Lung (tissue), 12 donors: Measurements from ENCODE around the gene FALEC. TPM values are rescaled to one million over a fixed set of nuclear protein-coding genes. Genes with fewer than 3 reads are reported as not detected.

Experiments used
- ATAC-seq: fragments of 200-7000 bp; cut with Tn5 transposase; one replicate; pipeline ENCODE4 v1.9.1; 2020; ENCODE audit warnings: moderate number of reproducible peaks; ENCODE audit not compliant: insufficient read depth, low FRiP score
- DNase-seq, 3 donors: peaks; one replicate each; pipeline ENCODE4 v3.0.0-alpha.2; 2013 to 2017
- H3K27ac ChIP-seq, 2 donors: one replicate each; pipeline ENCODE4 v1.5.1; 2013; ENCODE audit warnings: mild to moderate bottlenecking in 2 of 2, moderate library complexity in 2 of 2, control low read depth in 1 of 2, inconsistent platforms in 1 of 2, low read depth in 1 of 2, low read length in 1 of 2
- H3K27me3 ChIP-seq, 3 donors: one replicate each; pipeline ENCODE4 v1.5.1; 2013; ENCODE audit warnings: low read length in 2 of 3; ENCODE audit not compliant: control insufficient read depth in 3 of 3, insufficient read depth in 3 of 3
- H3K36me3 ChIP-seq, 4 donors: one replicate each; pipeline ENCODE4 v1.5.1; 2013; ENCODE audit warnings: low read length in 4 of 4, mild to moderate bottlenecking in 1 of 4, moderate library complexity in 1 of 4; ENCODE audit not compliant: control insufficient read depth in 4 of 4, insufficient read depth in 4 of 4
- H3K4me1 ChIP-seq, 5 donors: one replicate each; pipeline ENCODE4 v1.5.1; 2013; ENCODE audit warnings: low read length in 5 of 5, mild to moderate bottlenecking in 2 of 5, moderate library complexity in 1 of 5; ENCODE audit not compliant: control insufficient read depth in 5 of 5, insufficient read depth in 5 of 5
- H3K4me3 ChIP-seq: one replicate; pipeline ENCODE4 v1.5.1; 2013; ENCODE audit warnings: mild to moderate bottlenecking, control low read depth, moderate library complexity
- H3K9ac ChIP-seq, 2 donors: one replicate each; pipeline ENCODE4 v1.5.1; 2013; ENCODE audit warnings: low read length in 2 of 2, control low read depth in 1 of 2; ENCODE audit not compliant: insufficient read depth in 1 of 2
- H3K9me3 ChIP-seq, 4 donors: one replicate each; pipeline ENCODE4 v1.5.1; 2013; ENCODE audit warnings: low read length in 3 of 4, mild to moderate bottlenecking in 1 of 4, moderate library complexity in 1 of 4; ENCODE audit not compliant: control insufficient read depth in 4 of 4, insufficient read depth in 3 of 4
- CTCF ChIP-seq: IDR thresholded peaks from 2 replicates; pipeline ENCODE4 v1.5.1; 2012; ENCODE audit warnings: mild to moderate bottlenecking; ENCODE audit errors: control extremely low read depth, extremely low read depth
- WGBS, 2 donors: extraction: QIAGEN DNeasy Blood & Tissue Kit; methylation state at CpG; one replicate each; pipeline ENCODE4 v1.1.7; 2013; 5-methylcytosine and 5-hydroxymethylcytosine counted together
- polyA plus RNA-seq, 2 donors: library from polyadenylated mRNA; stranded (reverse); fragments of 200-250 nt; gene quantifications; one replicate each; pipeline ENCODE4 v1.2.1, GENCODE V29; 2013
- total RNA-seq, 2 donors: library from RNA; depleted of rRNA in 1 of 2; stranded (reverse); fragments of >200 nt in 1 of 2; gene quantifications; one replicate each; pipeline ENCODE4 v1.2.1, GENCODE V29; 2014 to 2021
- donor health status: control.
- donor health status: control.
- donor health status: Bipolar disorder and iron deficiency.
- donor health status: healthy.
- donor health status: DM: yes; HTN: yes; CAD: no.

FALEC gene
- total and polyA plus RNA-seq, 4 donors, result 0.09 TPM; not detected in 3

- WGBS, 2 donors, result 92 to 96% methylated on average over 8 of the region's 8 CpGs
- Histone ChIP-seq H3K9ac (no peak overlapping the region), H3K9me3 (no peaks in the 10 kb centered on the region), H3K27ac (no peak overlapping the region), H3K4me3 (no peak overlapping the region), H3K36me3 (peaks cover 0 to 24% (median 5%) of the 10 kb centered on the region in 4 donors), H3K27me3 (no peaks in the 10 kb centered on the region), H3K4me1 (peaks cover under 1 to 38% (median 7%) of the 10 kb centered on the region in 5 donors)
- ATAC-seq (no peak), DNase-seq (no peak)
- TF ChIP-seq CTCF, result no peak
Measured at GRCh38 chr1:150554086-150554452, 38.5 kb downstream of the FALEC start.

GRCh38 chr1:150555198-150555970, 39.8 kb downstream of the FALEC start:
- Histone ChIP-seq H3K27ac (no peak overlapping the region), H3K9ac (no peak overlapping the region), H3K36me3 (peaks cover 0 to 24% (median 7%) of the 10 kb centered on the region in 4 donors), H3K4me1 (peaks cover 5 to 36% (median 10%) of the 10 kb centered on the region in 5 donors), H3K27me3 (no peaks in the 10 kb centered on the region), H3K4me3 (no peak overlapping the region), H3K9me3 (no peaks in the 10 kb centered on the region)
- TF ChIP-seq CTCF, result no peak
- WGBS, 2 donors, result 90 to 91% methylated on average over 19 of the region's 19 CpGs
- ATAC-seq, result no peak
- DNase-seq, result no peak

GRCh38 chr1:150555971-150556865, 40.7 kb downstream of the FALEC start:
- Histone ChIP-seq H3K27me3 (no peaks in the 10 kb centered on the region), H3K36me3 (peaks cover 0 to 24% (median 7%) of the 10 kb centered on the region in 4 donors), H3K4me3 (no peak overlapping the region), H3K27ac (no peak overlapping the region), H3K4me1 (peaks cover 5 to 31% (median 8%) of the 10 kb centered on the region in 5 donors), H3K9ac (no peak overlapping the region), H3K9me3 (no peaks in the 10 kb centered on the region)
- no peak for DNase-seq
- 87 to 90% methylated on average over 26 of the region's 26 CpGs for WGBS, 2 donors
- no peak for ATAC-seq
- TF ChIP-seq CTCF, result no peak
